HG03460 (cell line): ENCODE results near the gene EML5.
A peak's percentile ranks its signal among the peaks of the same experiment; 100 is the strongest.
"Not testable (repeated sequence)": the region's sequence is repeated elsewhere in the genome, so short reads cannot be mapped to it uniquely, and the experiment has no call there.

Source experiments
- ATAC-seq: cut with Tn5 transposase; IDR thresholded peaks from one replicate; pipeline ENCODE4 v1.9.1; 2021; ENCODE audit not compliant: unreplicated experiment

Gene EML5

DNA sequence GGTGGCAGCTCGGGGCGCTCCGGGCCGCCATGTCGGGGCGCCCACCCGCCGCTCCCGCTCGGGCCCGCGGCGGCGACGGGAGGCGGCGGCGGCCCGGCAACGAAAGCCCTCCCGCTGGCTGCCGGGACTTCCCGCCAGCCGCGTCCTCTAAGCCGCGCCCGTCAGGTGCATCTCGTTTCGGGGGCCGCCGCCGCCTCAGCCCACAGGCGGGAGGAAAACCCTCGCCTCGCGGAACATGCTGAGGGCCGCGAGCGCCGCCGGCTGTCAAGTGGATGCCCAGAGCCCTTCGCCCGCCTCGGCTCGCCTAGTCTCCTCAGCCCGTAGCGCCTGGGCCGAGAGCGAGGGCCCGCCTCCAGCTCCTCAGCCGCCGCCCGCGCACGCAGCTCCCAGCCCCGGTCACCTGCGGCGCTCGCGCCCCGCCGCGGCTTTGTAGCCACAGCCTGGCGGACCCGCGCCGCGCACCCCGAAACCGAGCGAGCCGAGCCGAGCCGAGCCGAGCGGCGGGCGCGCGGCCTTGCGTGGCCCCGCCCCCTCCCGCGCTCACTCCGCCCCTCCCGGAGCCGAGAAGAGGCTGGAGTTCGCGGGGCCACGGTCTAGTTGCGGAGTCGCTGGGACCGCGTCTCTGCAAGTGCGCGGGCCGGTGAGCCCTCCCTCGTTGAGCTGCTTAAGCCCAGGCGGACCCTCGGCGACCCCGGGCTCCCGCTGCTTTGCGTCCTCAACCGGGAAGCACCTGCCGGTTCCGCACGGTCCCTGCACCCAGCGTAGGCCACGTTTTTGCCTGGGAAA lies at the start of gene EML5:
Gene EML5, minus strand, starts transcription at position 481 of the 786 bp plus-strand sequence. Its CDS starts 450 bp downstream, at position 31.
- peak; percentile 80 for ATAC-seq

DNA sequence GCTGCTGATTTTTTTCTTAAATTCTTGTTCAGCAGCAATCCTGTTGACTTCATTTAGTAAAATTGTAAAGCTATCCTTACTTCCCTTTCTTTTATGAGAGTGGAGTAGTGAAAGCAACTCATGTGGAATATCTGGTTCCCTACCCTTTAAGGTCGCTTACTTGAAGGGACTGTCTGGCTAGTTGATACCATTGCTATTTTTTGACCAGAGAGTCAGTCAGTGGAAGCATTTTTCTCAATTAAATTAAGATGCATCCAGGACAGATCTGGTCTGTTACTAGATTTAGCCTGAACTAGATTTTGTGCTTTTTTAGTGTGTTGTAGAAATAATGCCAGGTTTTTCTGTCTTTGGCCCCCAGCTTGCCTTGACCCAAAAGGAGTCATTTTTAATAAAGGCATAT lies 49.7 kb upstream of the EML5 start:
- no peak for ATAC-seq

DNA sequence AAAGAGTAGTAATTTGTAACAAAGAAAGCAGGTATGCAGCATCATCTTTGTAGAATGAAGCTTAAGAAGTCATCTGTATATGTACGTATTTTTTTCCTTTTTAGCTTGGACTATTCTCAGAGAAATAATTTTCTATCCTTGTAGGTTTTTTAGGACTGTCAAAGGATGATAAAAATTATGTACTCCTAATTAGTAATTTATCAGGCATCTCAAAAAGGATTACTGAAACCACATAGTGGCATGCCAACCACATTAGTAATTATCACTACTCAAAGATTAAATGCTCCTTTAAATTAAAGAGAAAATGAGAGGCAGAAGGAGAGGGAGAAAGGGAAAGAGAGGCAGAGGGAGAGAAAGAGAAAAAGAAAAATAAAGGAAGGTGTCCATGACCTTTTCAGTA lies 49.0 kb upstream of the EML5 start:
- no peak for ATAC-seq

DNA sequence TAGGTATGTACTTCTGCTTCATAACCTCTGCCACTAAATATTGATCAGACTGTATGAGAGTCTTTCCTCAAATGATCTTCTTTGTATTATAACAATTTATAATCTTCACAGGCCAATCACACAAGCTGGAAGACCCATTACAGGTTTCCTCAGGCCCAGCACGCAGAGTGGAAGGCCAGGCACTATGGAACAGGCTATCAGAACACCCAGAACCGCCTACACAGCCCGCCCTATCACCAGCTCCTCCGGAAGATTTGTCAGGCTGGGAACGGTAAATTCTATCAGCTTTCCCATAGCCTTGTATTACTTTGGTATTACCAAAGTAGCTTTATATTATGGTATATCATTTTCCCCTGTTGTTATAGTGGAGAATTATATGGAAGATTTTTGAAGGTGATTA lies 48.2 kb upstream of the EML5 start:
- ATAC-seq: no peak

DNA sequence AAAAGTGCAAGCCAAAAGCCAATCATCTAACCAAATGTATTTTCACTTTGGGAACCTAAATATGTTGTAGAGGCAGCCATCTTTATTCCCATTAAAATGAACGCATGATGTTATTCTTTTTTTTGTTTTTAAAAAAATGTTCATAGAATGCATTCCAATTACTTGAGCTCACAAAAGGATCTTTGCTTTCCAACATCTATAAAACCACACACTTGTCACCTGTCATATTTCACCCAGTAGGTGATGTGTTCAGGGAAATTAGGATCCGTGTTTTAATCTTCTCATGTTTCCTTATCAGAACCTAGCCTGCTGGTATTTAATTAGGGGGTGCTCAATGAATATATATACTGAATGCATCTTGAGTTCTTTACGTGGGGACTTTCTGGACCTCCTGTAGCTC lies 45.3 kb upstream of the EML5 start:
- ATAC-seq: no peak

DNA sequence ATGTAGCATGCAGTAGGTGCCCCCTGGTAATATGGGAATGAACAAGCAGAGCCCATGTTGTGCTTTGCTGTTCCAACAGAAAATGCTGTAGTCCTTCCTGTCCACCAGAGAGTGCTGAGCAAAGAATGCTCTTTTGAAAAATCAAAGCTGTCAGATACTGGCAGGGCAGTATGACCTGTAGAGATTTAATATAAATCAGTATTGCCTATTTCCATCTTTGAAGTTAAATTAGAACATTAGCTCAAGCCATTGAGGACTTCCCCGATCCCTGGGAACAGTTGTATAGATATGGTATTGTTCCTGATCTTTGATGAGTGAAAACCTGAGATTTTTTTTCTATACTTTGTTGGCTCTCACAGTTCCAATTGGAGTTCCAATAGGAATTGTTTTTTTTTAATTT lies 44.7 kb upstream of the EML5 start:
- no peak for ATAC-seq

DNA sequence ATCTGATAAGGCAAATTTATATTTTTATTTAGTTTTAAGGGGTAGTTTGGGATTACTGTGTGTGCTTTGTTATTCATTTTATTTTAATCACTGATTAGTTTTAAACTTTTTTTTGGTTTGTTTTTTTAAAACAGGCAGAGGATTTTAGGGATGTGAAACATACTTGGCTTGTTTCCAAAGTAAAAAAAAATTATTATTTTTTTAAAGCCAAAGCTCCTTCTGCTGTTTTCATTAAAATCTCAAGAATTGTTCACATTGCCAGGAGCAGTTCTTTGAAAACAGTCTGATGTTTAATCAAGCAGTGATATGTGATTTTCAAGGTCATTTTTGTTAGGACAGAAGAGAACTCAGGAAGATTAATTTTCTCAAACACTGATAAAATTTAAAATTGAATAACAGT lies 42.9 kb upstream of the EML5 start:
- ATAC-seq: no peak

DNA sequence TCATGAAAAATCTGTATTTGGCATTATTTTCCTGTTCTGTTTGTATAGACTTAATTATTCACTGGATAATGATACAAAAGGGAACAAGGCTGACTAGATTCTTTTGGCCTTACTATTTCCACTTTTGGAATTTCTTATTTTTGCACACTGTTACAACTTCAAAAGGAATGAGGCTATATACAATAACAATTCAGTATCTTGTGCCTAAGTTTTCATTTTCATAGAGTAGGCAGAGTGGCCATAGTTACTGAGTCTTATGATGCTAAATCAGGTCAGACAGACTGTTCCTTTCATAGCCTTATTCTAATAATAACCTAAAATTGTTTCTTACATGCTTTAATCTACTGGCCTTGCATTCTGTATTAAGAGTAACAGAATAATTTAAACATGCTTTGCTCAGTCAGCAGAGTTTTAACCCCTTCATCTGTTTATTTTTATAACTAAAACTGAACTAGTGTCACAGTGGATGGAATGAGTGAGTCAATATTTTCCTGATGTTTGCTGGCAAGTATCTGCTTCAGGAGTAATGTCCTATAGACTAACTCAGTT lies 42.2 kb upstream of the EML5 start:
- no peak for ATAC-seq

DNA sequence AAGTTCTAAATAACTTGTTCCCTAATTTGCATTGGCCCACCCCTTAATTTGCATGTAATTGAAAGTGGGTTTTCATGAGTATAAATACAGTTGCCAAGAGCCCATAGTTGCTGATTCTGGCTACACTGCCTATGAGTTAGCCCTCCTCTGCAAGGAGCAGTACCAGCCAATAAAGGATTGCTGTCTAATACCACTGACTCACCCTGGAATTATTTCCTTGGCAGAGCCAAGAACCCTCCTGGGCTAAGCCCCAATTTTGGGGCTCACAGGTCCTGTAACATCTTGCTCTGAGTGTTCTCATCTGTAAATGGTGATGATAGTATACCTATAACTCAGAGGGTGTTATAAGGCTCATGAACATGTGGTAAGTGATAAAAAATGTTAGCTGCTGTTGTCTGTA lies 38.5 kb upstream of the EML5 start:
- ATAC-seq: no peak

DNA sequence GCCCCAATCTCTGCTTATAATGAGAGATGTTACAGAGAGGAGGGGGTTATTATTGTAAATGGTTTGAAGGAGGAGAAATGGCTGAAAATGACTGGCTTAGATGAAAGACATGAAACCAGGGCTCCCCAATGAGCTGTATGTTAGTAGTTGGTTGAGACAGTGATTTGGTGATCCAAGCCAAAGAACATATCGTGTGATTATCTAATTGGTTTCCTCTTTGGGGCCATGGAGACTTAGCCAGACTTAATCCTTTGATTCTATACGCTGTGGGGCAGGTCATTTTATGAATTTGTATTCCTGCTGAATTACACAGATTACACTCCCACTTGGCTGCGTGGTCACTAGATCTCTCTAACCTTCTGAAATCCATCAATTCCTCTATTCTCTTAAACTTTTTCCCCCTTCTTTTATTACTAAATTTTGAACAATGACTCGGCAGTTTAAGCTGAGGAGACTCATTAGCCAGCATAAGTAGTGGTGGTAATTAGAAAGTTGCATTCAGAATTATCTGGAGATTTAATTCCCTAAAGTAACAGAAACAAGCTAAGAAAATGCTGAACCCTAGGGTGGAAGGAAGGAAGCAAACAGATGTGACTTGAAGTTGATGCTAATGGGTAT lies 37.0 kb upstream of the EML5 start:
- no peak for ATAC-seq

DNA sequence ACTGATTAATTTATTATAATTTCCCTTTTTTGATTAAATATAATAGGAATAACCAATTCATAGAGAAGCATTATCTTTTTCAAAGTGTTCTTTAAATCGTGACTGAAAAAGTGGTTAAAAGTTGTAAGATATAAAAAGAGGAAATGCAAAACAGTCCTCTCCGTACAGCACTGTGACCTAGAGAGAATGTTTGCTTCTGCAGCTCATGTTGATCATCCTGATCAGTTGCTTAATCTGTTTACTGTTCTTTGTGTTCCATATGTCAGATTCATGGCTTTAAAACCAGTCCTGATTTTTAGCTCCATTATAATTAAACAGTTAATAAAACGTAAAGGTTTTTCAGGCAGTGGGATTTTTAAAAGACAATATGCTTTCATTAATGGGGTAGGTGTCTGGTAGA lies 36.4 kb upstream of the EML5 start:
- ATAC-seq: no peak

DNA sequence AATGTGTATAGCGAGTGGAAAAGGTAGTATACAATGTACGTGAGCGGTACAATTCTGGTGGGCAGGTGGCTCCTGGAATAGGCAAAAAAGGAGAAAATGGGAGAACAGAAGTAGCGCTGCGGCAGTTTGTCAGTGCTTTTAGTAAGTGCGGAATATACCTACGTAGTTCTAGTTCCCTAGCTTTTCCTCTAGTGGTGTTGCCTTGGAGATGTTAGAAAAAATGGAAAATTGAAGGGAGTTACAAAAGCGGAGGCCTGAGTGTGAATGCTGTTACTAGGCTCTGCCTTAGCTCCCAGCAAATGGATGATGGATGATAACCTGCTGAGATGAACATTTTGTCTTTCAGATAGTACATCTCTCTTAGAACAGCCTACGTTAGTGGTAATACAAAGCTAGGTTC lies 32.8 kb upstream of the EML5 start:
- ATAC-seq: no peak

DNA sequence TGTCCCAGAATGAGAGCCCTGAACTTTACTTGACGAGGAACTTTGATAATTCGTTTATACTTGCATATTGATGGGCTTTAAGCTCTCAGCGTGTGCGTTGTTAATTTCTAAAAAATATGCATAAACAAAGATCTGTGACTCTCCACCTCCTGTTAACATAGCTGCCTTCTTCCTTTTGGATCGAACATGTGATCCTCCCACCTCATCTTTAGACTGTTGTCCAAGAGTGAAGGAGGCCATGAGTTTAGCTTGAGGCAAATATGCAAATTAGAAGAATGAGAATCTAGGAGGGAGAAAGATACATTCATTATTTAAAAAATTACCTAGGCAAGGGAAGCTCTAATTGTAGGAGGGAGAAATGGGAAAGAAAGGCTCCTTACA lies 32.3 kb upstream of the EML5 start:
- ATAC-seq: no peak

DNA sequence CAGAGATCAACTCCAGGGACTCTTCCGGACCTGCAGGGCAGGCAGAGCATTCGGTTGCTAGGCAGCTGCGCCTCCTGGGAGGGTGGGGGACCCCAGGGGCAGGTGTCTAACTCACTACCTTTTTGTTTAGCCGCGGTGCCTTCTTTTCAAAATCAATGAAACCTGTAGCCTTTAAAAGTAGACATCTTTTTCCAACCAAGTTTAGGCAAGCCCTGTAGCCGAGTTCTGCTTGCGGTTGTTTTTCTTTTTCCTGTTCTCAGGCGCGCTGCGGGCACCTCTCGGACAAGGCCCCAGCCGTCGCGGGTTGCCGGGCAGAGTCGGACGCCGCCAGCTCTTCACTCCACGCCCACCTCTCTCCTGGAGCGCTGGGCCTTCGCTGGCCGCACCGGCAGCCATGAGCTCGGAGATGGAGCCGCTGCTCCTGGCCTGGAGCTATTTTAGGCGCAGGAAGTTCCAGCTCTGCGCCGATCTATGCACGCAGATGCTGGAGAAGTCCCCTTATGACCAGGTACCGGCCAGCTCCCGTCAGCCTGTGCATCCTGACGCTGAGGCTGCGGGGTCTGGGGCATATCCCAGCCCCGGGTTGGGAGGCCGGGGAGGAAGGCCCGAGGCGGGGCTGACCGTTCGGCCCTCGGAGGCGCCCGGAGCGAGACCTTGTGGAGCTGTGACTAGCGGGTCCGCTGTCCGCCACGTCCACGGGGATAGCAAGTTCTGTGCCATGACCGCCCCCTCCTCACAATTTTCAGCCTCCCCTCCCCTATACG lies 31.7 kb upstream of the EML5 start, which contains the start of gene TTC8:
Gene TTC8, plus strand, starts transcription at position 338 of the 764 bp plus-strand sequence. Its CDS starts 57 bp downstream, at position 395.
- ATAC-seq: peak; percentile 98

DNA sequence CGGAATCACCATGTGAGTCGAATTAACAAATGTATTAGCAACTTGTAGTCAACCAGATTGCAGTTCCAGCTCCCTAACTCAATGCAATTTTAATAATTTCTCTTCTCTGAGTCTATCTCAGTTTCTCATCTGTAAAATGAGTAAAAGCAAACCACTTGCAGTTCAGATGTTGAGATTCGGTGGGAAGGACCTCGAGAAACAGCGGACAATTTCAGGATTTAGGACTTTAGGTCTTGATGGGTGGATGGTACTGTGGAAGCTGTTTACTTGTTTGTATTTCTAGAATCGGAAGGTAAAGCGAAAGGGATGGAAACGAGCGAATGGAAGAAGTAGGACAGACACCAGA lies 31.2 kb upstream of the EML5 start:
- no peak for ATAC-seq

DNA sequence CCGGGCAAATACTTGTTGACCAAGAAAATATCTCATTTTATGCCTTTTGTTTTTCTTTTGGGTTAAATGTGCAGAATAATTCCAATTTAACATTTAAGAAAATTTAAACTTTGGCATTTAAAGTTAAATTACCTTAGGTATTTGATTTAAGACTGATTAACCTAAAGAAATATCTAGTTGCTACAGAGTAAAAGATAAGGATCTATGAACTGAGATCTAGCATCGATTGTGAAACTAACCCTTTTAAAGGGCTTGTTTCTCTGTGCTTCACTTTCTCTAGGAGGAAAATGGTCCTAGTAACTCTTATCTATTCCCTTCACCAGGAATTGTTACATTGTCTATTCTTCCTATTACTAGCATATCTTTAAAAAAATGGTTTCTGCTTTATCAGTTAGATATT lies 29.1 kb upstream of the EML5 start:
- no peak for ATAC-seq

DNA sequence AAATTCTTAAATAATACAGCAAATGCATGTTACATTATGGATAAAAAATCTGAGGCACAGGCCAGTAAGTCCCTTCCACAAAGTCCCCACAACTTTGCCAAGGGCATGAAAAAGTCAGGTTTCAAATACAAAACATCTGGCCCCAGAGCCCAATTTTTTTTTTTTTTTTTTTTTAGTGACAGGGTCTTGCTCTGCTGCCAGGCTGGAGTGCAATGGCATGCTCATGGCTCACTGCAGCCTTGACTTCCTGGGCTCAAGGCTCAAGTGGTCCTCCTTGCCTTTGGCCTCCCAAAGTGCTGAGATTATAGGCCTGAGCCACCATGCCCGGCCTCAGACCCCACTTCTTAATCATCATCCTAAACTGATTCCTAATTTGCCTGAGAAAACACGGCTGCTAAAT lies 28.6 kb upstream of the EML5 start:
- no peak for ATAC-seq

DNA sequence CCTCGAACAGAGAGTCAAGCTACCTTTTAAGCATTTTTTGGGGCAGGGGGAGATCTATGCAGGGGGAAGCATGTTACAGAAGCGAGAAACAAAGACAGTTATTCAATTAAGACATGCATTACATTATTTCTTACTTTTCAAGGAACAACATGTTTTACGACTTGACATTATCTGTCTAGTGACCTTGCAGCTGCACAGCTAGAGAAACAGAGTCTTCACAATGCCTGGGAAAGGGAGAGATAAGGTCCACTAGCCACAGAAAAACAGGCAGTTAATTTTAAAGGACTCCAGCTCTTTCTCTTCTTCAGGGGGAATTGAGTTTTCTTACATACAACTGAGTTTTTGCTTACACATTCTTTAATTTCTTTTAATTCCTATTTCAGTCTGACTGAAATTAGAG lies 26.9 kb upstream of the EML5 start:
- not testable (repeated sequence) for ATAC-seq

DNA sequence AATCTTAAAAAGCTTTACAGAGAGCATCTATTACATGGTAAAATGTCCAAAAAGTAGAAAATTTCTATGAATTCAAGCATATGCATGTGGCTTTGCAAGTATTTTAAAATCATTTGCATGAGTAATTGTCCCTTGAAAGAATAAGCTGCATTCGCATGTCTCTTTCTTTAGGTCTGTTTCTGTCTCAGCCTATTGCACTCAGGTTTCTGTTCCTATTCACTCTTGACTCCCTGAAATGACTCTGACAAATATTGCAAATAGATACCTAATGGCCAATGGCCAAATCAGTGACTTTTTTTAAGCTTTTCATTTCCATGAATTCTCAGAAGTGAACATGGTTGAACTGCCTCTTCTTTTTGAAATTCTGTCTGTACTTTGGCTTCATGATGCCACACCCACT lies 25.3 kb upstream of the EML5 start:
- no peak for ATAC-seq

DNA sequence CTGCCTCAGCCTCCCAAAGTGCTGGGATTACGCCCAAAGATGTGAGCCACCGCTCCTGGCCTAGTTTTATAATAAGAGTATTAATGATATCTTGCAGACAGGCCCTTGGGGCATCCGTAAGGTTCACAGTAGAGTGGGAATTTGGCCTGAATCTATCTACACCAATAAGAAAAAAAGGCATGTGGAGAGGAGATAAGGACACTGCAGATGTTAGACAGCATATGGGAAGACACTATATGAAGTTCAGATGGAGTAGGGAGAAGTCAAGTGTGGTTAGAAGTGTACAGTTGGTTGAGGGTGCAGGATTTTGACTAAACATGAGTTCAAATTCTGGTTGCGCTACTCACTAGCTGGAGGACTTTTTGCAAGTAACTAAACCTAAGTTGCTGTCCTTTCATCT lies 23.2 kb upstream of the EML5 start:
- no peak for ATAC-seq

DNA sequence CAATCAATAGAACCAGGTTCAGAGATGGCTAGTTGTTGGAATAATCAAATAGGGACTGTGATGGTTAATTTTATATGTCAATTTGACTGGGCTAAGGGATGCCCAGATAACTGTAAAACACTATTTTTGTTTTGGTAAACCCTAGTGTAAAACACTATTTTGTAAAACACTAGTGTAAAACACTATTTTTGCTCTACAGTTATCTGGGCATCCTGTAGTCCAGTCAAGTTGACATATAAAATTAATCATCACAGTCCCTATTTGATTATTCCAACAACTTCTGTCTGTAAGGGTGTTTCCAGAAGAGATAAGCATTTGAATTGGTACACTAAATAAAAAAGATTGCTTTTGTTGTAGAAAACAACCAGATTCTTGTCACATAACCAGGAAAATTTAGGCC lies 15.6 kb upstream of the EML5 start:
- no peak for ATAC-seq

DNA sequence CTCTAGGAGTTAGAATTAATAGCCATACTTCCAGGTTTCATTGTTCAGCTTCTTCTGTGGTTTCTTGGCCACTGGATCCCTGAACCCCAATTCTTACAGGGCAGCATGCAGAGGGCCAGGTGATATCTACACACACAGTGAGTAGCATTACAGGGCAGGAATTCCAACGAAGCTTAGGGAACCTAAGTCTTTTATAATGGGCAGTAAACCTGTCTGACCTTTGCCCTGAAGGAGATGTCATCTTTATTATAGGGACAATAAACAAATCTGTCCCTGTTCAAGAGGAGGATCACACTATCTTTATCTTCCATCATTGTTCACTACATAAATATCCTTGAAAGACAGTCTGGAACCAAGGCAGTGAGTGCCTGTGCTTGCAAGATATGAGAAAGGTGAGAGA lies 11.7 kb upstream of the EML5 start:
- ATAC-seq: no peak
